HG03280 (cell line): ENCODE results near the gene MGAT5B.
A peak's percentile ranks its signal among the peaks of the same experiment; 100 is the strongest.
"Not testable (repeated sequence)": the region's sequence is repeated elsewhere in the genome, so short reads cannot be mapped to it uniquely, and the experiment has no call there.

ENCODE experiments used
- ATAC-seq: cut with Tn5 transposase; IDR thresholded peaks from one replicate; pipeline ENCODE4 v1.9.1; 2021; ENCODE audit warnings: mild to moderate bottlenecking, moderate library complexity; ENCODE audit not compliant: unreplicated experiment

Gene MGAT5B

GRCh38 chr17:76868176-76868668 is at the start of gene MGAT5B:
Gene MGAT5B (plus strand): TSS chr17:76868404. CDS start chr17:76869030, 626 bp downstream.
- peak; percentile 82 for ATAC-seq

GRCh38 chr17:76820039-76820438 is 48.2 kb upstream of the MGAT5B start:
- no peak for ATAC-seq

GRCh38 chr17:76820561-76820960 is 47.6 kb upstream of the MGAT5B start:
- no peak for ATAC-seq

GRCh38 chr17:76822184-76822778 is 45.9 kb upstream of the MGAT5B start:
- ATAC-seq = no peak

GRCh38 chr17:76824093-76824492 is 44.1 kb upstream of the MGAT5B start:
- ATAC-seq = no peak

GRCh38 chr17:76826330-76827068 is 41.7 kb upstream of the MGAT5B start:
- no peak for ATAC-seq

- ATAC-seq = no peak
Measured at GRCh38 chr17:76827736-76828135, 40.5 kb upstream of the MGAT5B start.

- ATAC-seq = no peak
Measured at GRCh38 chr17:76830987-76831715, 37.1 kb upstream of the MGAT5B start.

- no peak for ATAC-seq
Measured at GRCh38 chr17:76833034-76833644, 35.1 kb upstream of the MGAT5B start.

- ATAC-seq = no peak
Measured at GRCh38 chr17:76833747-76834146, 34.5 kb upstream of the MGAT5B start.

GRCh38 chr17:76834870-76835269 is 33.3 kb upstream of the MGAT5B start:
- ATAC-seq = no peak

- ATAC-seq = no peak
Measured at GRCh38 chr17:76840443-76840767, 27.8 kb upstream of the MGAT5B start.

GRCh38 chr17:76840884-76841775 is 27.1 kb upstream of the MGAT5B start:
- ATAC-seq = no peak

GRCh38 chr17:76841776-76842405 is 26.3 kb upstream of the MGAT5B start:
- no peak for ATAC-seq

GRCh38 chr17:76843068-76843467 is 25.1 kb upstream of the MGAT5B start:
- ATAC-seq = not testable (repeated sequence)

GRCh38 chr17:76843703-76844484 is 24.3 kb upstream of the MGAT5B start:
- ATAC-seq = no peak

GRCh38 chr17:76844485-76844829 is 23.7 kb upstream of the MGAT5B start:
- no peak for ATAC-seq

- no peak for ATAC-seq
Measured at GRCh38 chr17:76844846-76845245, 23.4 kb upstream of the MGAT5B start.

GRCh38 chr17:76845541-76846017 is 22.6 kb upstream of the MGAT5B start:
- ATAC-seq = no peak
